NCI-H1694 (cell line): Measurements from ENCODE around the gene NOXRED1.

Source experiments
- DNase-seq: peaks from one replicate; lab custom pipeline; 2025; lab: John Stamatoyannopoulos, UW

The NOXRED1 gene

DNA sequence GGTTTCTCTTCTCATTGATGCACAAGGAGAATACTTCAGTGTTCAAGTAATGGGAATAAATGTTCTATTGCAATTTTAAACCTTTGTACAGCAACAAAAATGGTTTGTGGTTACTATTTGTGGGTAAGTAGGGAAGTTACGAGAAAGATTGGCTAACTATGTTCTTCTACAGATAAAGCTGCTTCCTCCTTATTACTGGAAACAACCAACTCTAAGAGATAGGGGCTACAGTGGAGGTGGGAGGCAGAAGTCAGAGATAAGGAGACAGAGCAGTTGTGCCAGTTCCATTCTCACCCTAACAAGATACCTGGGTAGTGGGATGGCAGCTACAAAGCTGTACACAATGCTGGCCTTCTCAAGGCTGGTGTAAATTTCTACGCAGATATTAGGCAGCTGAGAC lies 16.2 kb downstream of the NOXRED1 start:
- no peak for DNase-seq

DNA sequence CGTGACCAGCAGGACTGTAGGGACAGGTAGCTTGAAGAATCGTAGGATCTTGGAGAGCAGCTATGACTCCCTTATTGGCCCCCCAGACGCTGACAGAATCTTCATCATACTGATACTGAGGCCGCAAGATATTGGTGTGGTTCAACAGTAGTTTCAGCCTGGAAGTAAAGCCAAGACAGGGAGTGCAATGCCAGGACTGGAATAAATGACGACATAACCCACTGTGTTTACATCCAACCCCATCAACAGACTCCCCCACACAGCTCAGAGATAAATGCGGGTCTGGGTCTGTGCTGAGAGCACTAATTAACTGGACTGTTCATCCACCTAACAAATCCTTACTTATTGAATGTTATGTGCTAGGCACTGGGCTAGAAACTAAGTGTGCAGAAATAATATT lies 16.6 kb downstream of the NOXRED1 start:
- DNase-seq: no peak

DNA sequence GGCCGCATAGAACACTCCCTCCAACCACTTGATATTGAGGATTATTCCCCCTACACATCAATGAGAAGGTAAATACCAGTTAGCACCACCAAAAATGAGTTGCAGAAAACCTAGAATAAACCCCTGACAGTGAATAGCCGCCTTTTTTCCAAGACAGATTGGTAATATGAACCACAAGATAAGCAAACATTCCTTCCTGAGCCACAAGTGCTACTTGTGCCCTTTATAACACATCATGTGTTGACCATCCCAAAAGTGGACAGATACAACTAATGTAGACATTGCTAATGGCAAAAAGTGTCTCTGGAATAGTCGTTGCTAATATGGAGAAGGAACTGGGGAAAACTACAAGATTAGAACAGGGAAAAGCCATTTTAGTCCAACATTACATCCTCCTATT lies 17.2 kb downstream of the NOXRED1 start:
- no peak for DNase-seq

DNA sequence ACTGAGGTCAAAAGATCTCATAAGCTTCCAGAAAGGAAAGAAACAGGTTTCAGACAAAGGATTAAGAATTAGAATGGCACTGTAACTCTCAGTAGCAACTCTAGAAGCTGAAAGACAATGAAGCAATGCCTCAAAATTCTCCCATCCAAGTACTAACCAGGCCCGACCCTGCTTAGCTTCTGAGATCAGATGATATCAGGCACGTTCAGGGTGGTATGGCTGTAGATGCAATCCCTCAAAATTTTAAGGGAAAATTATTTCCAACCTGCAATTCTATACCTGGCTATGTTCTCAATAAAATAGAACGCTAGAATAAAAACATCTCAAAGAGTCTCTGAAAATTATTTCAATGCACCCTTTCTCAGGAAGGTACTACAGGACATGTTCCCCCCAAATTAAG lies 19.6 kb downstream of the NOXRED1 start:
- no peak for DNase-seq

DNA sequence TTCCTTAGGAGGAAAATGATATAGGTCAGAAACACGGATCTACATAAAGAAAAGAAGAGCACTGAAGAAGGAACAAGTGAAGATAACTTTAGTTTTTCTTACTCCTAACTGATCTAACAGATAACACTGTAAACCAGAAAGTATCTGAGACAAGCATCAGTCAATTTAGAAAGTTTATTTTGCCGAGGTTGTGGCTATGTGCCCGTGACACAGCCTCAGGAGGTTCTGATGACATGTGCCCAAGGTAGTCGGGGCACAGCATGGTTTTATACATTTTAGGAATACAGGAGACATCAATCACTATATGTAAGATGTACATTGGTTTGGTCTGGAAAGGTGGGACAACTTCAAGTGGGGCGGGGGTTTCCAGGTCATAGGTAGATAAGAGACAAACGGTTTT lies 23.1 kb downstream of the NOXRED1 start:
- DNase-seq: no peak

DNA sequence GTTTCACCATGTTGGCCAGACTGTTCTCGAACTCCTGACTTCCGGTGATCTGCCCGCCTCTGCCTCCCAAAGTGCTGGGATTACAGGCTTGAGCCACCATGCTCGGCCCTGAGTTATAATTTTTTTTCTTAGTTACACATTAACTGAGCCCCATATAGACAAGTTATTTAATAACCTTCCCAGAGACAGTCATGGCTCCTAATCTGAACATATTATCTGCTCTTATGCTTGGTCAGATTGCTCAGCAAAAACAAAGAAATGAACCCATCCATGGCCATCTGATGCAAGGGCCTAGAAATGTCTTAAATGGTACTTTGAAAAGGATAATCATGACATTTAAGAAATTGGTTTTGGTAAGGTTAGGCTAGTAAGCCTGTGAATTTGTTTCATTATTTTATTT lies 33.1 kb downstream of the NOXRED1 start:
- DNase-seq: no peak

DNA sequence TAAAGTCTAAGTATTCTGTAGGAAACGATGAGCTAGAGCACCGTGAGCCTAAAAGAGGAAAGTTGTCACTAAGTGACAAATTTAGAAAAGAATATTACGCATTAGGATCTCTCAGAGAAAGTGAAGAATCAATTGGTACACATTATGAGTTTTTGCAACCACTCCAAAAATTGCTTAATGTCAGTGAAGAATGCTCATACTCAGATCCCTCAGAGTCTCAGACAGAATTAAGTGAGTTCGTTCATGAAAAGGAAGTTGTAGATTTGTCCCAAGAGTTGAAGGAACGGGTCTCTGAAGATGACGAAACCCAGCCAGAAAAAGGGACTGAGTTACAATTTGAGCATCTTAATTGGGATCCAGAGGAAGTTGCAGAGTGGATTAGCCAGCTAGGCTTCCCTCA lies 44.6 kb downstream of the NOXRED1 start:
- no peak for DNase-seq

DNA sequence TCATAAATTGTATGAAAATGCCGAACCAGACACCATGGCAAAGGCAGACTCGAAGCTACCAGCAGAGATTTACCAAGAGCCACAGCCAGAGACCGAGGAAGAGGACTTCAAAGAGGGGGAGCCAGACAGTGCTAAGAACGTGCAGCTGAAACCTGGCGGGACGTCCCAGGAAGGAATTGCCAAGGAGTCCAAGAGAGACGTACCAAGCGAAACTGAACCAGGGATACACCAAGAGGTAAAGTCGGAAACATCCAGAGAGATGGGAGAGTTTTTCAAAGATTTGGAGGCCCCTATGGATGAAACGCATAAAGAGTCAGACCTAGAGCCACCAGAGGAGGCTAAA lies 45.9 kb downstream of the NOXRED1 start:
- no peak for DNase-seq

DNA sequence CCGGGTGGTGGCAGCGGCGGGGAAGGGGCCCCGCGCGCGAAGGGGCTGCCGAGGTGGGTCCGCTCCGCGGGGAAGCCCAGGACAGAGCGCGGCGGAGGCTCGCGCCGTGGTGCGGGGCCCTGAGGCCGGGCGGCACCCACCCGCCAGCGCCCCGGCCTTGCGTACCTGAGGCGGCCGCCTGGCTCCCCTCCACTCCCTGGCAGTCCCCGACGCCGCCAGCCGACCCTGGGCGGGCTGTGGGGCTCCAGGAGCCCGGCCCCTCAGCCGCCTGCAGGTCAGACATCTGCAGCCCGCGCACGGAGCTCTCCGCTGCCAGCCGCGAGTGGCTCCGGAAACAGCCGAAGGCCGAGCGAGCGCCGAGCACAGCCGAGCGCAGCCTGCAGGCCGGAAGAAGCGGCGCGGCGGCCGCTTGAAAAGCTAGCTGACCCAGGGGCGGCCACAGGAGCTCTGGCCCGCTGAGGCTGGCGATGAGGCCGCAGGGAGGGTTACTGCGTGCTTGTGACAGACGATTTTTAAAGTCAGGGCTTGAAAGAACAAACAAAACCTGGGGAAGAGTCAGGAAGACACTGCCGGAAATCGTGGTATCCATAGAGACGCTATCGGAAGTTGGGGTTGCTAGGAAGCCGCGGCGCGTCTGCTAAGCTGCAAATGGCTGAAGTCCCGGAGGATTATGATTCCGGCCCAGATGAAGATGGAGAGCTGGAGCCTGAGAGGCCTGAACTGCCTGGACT lies 46.4 kb downstream of the NOXRED1 start, which contains the start of the genes SAMD15 and TMED8:
SAMD15 (plus strand) TSS at position 609 of the 731 bp plus-strand sequence; CDS start at position 649, 40 bp downstream.
TMED8 (minus strand) TSS at position 324 of the 731 bp plus-strand sequence; CDS start at position 283, 41 bp downstream.
- peak; percentile 87 for DNase-seq

DNA sequence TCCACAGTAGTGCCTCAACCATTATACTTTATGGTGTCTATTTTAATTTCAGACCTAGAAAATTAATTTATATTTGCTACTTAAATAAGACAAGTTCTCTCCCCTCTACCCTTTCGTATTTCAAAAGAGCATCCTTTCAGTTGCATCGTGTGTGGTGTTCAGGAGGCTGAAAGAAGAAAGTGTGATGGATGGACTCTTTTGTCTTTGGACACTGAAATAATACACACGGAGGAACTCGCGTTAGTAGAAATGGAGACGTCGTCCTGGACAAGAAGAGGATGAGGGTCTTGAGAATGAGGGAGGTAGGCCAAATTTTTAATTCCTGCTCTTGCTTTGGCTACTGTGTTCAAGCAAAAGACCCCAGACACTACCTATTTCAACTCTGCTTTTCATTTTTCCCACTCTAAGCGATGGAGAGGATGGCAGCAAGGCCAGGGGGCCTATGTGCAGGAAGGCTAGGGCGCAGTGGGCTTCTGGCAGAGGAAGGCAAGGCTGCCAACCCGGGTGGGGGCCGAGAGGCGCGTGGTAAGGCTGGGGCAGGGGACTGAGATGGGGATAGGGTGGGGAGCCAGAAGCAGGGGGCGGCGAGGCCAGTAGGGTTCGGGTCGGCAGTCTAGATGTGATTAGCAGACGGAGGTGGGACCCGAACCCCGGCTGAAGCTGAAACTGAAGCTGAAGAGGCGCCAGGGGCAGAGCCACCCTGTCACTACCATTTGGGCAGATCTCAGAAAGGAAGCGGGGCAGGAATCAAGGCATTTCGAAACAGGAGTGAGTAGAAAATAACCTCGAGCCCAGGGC lies 47.2 kb downstream of the NOXRED1 start:
- DNase-seq: no peak

DNA sequence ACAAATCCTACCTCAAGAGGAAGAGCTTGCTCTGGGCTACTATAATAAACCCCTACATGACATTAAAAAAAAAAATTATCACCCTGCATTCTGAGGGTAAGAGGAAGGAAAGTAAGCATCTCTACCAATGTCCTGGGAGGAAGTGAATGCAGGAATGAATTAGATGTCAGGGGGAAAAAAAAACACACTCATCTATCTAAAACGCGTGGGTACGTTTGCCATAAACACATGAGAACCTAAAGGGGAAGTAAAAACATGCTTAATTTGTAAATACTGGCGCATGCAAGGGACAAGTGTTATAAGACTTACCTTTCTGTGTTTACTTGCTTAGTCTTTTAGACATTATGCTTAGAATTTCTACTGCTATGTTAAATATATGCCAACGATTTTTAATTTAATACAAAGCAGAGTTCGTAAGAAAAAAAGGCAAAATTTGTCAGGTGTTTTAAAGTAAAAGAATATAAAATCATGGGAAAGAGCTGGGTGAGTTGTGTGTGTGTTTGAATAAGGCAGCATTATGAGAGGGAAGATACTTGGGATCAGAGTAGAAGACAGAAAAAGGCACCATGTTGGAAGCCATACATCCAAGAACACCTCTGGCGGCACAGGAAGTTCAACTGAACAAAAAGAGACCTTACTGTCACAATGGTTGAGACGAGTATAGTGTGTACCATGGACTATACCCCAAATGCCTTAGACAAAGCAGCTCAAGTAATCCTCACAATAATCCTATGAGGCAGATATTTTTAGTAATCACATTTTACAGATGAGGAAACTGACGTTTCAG lies 48.0 kb downstream of the NOXRED1 start:
- no peak for DNase-seq

DNA sequence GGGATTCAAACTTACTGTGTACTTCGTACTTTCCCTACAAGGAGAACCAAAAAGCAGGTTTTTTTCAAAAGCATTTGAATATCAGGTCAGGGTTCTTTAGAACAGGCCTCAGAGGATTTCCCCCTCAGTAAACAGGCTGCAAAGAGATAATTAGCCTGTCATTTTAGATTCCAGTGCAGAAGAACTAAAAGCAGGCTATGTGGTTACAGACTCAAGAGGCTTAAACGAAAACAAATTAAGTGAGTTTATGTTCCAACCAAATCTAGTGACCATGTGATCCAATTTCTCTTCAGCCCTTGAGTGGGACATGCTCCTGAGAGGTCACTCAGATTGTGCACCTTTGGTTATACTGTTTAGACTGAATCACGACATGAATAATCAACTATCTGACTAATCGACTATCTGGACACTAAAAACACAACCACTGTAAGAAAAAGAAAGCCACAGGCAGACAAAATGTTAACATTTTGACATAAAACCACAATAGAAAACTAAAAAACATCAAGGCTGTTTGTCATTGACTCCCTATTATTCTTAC lies 51.0 kb downstream of the NOXRED1 start:
- no peak for DNase-seq

DNA sequence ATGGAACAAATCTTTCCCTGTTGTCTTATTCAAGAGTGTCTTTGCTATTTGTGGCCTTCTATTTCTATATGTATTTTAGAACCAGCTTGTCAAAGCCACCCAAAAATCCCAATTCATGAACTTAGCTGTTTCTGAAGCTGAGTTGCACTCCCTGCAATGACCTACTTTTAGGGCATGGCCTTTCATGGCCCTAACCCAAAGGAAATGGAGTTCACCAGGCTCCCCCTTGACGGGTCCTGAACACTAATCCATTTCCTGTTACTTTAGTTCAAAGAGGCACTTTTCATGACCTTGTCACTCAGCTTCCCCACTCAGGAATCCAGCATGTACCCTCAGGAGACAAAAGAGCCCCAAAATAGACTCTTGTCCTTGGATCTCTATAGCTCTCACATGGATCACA lies 54.0 kb downstream of the NOXRED1 start:
- DNase-seq: no peak

DNA sequence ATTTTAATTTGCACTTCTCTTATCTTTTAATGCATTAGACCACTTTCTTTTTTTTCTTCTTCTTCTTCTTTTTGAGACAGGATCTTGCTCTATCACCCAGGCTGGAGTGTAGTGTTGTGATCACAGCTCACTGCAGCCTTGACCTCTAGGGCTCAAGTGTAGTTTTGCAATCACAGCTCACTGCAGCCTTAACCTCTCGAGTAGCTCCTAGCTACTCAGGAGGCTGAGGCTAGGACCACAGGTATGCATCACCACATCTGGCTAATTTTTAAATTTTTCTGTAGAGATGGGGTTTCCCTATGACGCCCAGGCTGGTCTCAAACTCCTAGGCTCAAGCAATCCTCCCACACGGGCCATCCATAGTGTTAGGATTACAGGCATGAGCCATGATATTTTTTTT lies 59.2 kb downstream of the NOXRED1 start:
- no peak for DNase-seq

DNA sequence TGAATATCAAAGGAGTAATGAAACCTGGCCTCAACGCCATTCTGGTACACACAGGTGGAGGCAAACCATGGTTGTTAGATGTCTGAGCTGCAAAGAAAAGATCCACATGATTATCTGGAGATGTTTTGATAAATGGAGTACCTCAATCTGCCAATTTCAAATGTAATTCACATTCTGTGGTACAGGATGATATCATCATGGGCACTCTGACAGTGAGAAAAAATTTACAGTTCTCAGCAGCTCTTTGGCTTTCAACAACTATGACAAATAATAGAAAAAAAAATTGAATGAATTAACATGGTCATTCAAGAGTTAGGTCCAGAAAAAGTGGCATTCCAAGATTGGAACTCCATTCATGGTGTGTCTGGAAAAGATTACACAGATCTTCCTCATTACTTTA lies 63.7 kb downstream of the NOXRED1 start:
- no peak for DNase-seq

DNA sequence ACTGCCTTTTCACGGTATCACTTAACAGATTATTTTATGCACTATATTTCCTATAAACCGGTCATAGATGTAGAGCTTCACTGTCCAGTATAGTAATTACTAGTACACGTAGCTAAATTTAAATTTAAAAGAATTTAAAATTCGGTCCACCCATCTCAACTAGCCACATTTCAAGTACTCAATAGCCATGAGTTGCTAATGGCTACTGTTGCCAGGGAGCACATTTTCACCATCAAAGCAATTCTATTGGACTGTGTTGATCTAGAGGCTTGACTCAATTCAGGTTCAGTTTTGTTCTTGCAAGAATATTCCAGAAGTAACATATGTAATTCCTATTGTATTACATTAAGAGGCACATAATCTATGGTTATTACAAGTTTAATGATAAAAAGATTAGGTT lies 66.4 kb downstream of the NOXRED1 start:
- DNase-seq: no peak

DNA sequence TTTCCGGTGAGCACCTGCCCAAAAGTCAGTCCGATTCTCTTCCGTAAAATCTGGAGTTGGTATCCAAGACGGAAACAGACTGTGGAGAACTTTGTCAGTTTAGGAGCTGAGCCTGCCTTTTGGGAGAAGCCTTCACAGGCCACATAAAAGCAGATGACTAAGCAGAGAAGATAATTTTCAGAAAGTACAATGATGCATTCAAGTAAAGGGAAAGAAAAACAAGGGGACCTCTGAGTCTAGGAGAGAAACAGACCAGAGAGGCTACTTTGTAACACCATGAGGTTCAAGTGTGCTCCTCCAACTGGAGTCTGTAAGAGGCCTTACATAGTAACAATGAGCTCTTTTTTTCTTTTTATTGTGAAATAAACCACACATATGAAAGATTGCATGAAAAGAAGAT lies 67.5 kb downstream of the NOXRED1 start:
- DNase-seq: no peak

DNA sequence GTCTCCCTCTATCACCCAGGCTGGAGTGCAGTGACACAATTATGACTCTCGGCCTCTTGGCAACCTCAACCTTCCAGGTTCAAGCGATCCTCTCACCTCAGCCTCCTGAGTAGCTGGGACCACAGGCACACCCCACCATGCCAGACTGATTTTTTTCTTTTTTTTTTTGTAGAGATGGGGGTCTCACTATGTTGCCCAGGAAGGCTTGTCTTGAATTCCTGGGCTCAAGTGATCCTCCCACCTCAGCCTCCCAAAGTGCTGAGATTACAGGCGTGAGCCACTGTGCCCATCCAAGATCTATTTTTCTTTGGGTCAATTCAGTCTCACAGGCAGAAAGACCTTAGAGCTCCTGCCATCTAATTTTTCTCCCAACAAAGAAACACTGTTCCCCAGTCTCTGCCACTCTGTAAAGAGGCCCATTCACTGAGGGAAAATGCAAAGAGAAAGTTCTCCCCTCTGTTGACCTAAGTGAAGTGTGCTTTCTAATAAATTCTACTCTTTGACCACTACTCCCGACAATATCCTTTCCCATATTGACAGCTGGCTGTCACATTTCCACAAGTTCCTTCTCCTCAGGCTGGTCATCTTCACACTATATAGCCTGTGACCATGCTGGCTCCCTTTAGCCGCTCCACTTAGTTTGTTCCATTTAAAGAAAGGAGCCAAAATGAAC lies 69.7 kb downstream of the NOXRED1 start:
- DNase-seq: no peak

DNA sequence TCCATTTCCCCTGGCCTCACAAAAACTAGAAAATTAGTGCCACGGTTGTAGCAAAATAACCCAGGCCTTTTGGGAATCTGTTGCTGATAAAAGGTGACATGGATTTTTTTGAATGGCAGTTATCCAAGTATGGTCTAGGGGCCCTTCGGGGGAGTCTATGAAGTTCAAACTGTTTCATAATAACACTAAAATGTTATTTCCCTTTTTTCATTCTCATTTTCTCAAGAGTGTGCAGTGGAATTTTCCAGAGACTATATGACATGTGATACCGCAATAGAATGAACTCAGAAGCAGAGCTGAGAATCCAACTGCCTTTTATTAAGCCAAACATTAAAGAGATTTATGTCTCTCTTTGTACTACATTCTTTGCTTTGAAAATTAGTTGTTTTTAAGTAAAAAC lies 75.6 kb downstream of the NOXRED1 start:
- DNase-seq: no peak

DNA sequence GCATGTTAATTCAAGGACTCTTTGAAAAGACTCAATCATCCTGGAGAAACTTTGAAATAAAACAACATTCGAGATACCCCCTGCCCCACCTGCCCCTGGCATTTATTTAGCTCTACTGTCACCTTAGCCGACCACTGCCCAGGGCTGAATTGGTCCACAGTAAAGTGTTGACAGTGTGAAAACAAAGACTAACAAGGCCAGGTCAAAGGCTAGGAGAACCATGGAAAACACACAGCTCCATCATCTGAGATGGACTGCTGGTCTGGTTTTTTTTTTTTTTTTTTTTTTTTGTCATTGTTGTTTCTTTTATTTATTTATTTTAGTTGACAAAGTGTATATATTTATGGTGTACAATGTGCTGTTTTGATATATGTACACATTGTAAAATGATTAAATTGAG lies 76.8 kb downstream of the NOXRED1 start:
- DNase-seq: no peak

DNA sequence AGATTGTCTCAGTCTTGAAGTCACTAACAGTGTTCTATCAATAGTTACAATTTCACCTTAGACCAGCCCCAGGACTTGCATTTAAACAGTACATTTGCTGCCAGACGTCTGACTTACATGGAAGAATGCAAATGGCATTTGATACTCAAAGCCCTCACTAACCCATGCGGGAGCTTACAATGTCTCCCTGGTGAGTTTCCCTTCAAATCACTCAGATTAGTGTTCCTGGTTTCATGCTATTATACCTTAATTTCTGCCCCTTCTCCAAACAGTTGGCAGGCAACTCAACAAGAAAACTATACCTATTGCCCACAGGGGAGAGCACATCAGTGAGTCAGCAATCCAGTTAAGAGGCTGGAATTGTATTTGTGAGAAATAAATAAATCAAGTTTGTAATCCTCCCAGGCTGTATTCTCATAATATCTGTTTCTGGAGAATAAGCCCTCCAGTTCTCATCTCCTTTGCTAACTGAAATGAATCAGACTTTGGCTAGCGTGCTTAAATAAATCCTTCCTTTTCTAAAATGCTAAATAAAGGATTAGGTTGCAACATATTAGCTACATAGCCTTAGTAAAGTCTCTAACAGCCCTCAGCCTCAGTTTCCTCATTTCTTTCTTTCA lies 78.8 kb downstream of the NOXRED1 start:
- DNase-seq: no peak
